GM23248 (cell line): ENCODE data around the gene NCCRP1. TPM values are rescaled to one million over a fixed set of nuclear protein-coding genes. Genes with fewer than 3 reads are reported as not detected.

Experiments used
- DNase-seq: peaks from one replicate; pipeline ENCODE4 v3.0.0-alpha.2; 2015
- H2AFZ ChIP-seq: fragments of 200-600 bp; sonication (generic); 2 replicates; pipeline ENCODE4 v1.6.1; 2016; ENCODE audit warnings: antibody characterized with exemption
- H3F3A ChIP-seq: fragments of 200-600 bp; sonication (generic); 2 replicates; pipeline ENCODE4 v1.6.1; 2016; ENCODE audit warnings: mild to moderate bottlenecking, antibody characterized with exemption, mixed run types; ENCODE audit not compliant: insufficient read depth
- H3K27ac ChIP-seq: fragments of 200-600 bp; sonication (generic); 2 replicates; pipeline ENCODE4 v1.5.1; 2016; ENCODE audit warnings: mild to moderate bottlenecking
- H3K27me3 ChIP-seq: fragments of 200-600 bp; sonication (generic); replicated peaks from 2 replicates; pipeline ENCODE4 v1.6.1; 2016; ENCODE audit warnings: mild to moderate bottlenecking; ENCODE audit not compliant: insufficient read depth
- H3K36me3 ChIP-seq: fragments of 200-600 bp; sonication (generic); 2 replicates; pipeline ENCODE4 v1.6.1; 2016; ENCODE audit warnings: low read depth, mild to moderate bottlenecking
- H3K4me1 ChIP-seq: fragments of 200-600 bp; sonication (generic); 2 replicates; pipeline ENCODE4 v1.6.1; 2016; ENCODE audit warnings: mild to moderate bottlenecking; ENCODE audit not compliant: insufficient read depth
- H3K4me2 ChIP-seq: fragments of 200-600 bp; sonication (generic); one replicate; pipeline ENCODE4 v1.6.1; 2016; ENCODE audit warnings: mild to moderate bottlenecking; ENCODE audit not compliant: unreplicated experiment
- H3K4me3 ChIP-seq: fragments of 200-600 bp; sonication (generic); 2 replicates; pipeline ENCODE4 v1.5.1; 2016; ENCODE audit warnings: mild to moderate bottlenecking
- H3K79me2 ChIP-seq: fragments of 200-600 bp; sonication (generic); 2 replicates; pipeline ENCODE4 v1.6.1; 2016; ENCODE audit warnings: mild to moderate bottlenecking; ENCODE audit not compliant: insufficient read depth
- H3K9ac ChIP-seq: fragments of 200-600 bp; sonication (generic); 2 replicates; pipeline ENCODE4 v1.6.1; 2016; ENCODE audit warnings: mild to moderate bottlenecking
- H3K9me2 ChIP-seq: fragments of 200-600 bp; sonication (generic); 2 replicates; pipeline ENCODE4 v1.6.1; 2016; ENCODE audit warnings: mixed run types, mild to moderate bottlenecking, moderate library complexity; ENCODE audit not compliant: insufficient read depth
- H3K9me3 ChIP-seq: fragments of 200-600 bp; sonication (generic); one replicate; pipeline ENCODE4 v1.6.1; 2017; ENCODE audit warnings: low read depth
- H4K20me1 ChIP-seq: fragments of 200-600 bp; sonication (generic); 2 replicates; pipeline ENCODE4 v1.6.0; 2016; ENCODE audit not compliant: insufficient read depth
- EZH2 ChIP-seq: fragments of 200-600 bp; sonication (generic); IDR thresholded peaks from 2 replicates; pipeline ENCODE4 v1.6.1; 2018; ENCODE audit warnings: antibody characterized with exemption, mild to moderate bottlenecking; ENCODE audit not compliant: insufficient read depth, poor library complexity, severe bottlenecking
- EZH2phosphoT487 ChIP-seq: fragments of 200-600 bp; sonication (generic); IDR thresholded peaks from 2 replicates; pipeline ENCODE4 v1.6.1; 2018; ENCODE audit warnings: antibody characterized with exemption, moderate library complexity, mild to moderate bottlenecking, low read depth; ENCODE audit not compliant: insufficient read depth
- WGBS, 2 experiments: methylation state at CpG; one replicate each; pipeline ENCODE4 v1.1.6; 2015 to 2017; ENCODE audit warnings: low lambda C conversion rate in 2 of 2, low coverage in 1 of 2; ENCODE audit errors: missing lambda C conversion rate in 2 of 2; 5-methylcytosine and 5-hydroxymethylcytosine counted together
- in situ Hi-C: fragments of 300-500 bp; cut with MboI; formaldehyde crosslinking; loops from 2 replicates; pipeline ENCODE4 v1.15.0; 2020
- polyA plus RNA-seq: library from polyadenylated mRNA; unstranded; fragments of >200 nt; fragmentation: Nextera tagmentation; extraction: Ambion mirVana; gene quantifications from 2 replicates; pipeline ENCODE4 v1.2.1, GENCODE V29; 2016
- total RNA-seq: library from RNA; depleted of rRNA; stranded (reverse); fragments of >200 nt; shearing (Covaris generic); gene quantifications from 2 replicates; pipeline ENCODE4 v1.2.3, GENCODE V29; 2014

NCCRP1 gene
- total and polyA plus RNA-seq, 2 experiments from 2014 or later = not detected

GRCh38 chr19:39194832-39195542 is 1.8 kb upstream of the NCCRP1 start:
- H3K9me3 ChIP-seq = no peaks in the 10 kb centered on the region
- H3K4me2 ChIP-seq = no peak overlapping the region
- H3K79me2 ChIP-seq = no peaks in the 10 kb centered on the region
- H3F3A ChIP-seq = no peaks in the 10 kb centered on the region
- no peak overlapping the region for H3K9ac ChIP-seq
- H3K27me3 ChIP-seq = peaks cover 37% of the 10 kb centered on the region
- in situ Hi-C loops = no loop called here
- H3K27ac ChIP-seq = no peak overlapping the region
- no peaks in the 10 kb centered on the region for H3K36me3 ChIP-seq
- WGBS, 2 experiments = 38 to 41% methylated on average over 9 of the region's 9 CpGs
- TF ChIP-seq EZH2 (no peak), EZH2phosphoT487 (no peak)
- no peak overlapping the region for H3K4me3 ChIP-seq
- H3K9me2 ChIP-seq = no peaks in the 10 kb centered on the region
- H2AFZ ChIP-seq = no peak overlapping the region
- H4K20me1 ChIP-seq = no peaks in the 10 kb centered on the region
- no peaks in the 10 kb centered on the region; the same call in 1 of the 2 replicates for H3K4me1 ChIP-seq
- no peak for DNase-seq

- no peak for DNase-seq
- no peak overlapping the region for H3K4me2 ChIP-seq
These were observed 1.0 kb upstream of the NCCRP1 start for GRCh38 chr19:39195755-39196154.

GRCh38 chr19:39196320-39196719 is 444 bp upstream of the NCCRP1 start:
- no peaks in the 10 kb centered on the region for H3K36me3 ChIP-seq
- H3K9me3 ChIP-seq = no peaks in the 10 kb centered on the region
- no peak overlapping the region for H3K27ac ChIP-seq
- H3K4me3 ChIP-seq = no peak overlapping the region
- H3K9ac ChIP-seq = no peak overlapping the region
- H4K20me1 ChIP-seq = no peaks in the 10 kb centered on the region
- H3K9me2 ChIP-seq = no peaks in the 10 kb centered on the region
- H3F3A ChIP-seq = no peaks in the 10 kb centered on the region
- H3K4me1 ChIP-seq = no peaks in the 10 kb centered on the region; the same call in 1 of the 2 replicates
- no peaks in the 10 kb centered on the region for H3K79me2 ChIP-seq
- in situ Hi-C loops = no loop called here
- H2AFZ ChIP-seq = no peak overlapping the region
- no peak for DNase-seq
- 0 to 3% methylated on average over 5 to 7 of the region's 7 CpGs for WGBS, 2 experiments
- TF ChIP-seq EZH2 (no peak), EZH2phosphoT487 (no peak)
- peaks cover 40% of the 10 kb centered on the region for H3K27me3 ChIP-seq
- H3K4me2 ChIP-seq = no peak overlapping the region

More at GRCh38 chr19:39195755-39196154, 1.0 kb upstream of the NCCRP1 start:
- TF ChIP-seq EZH2phosphoT487 (no peak), EZH2 (no peak)
- no peak overlapping the region for H3K4me3 ChIP-seq
- peaks cover 37% of the 10 kb centered on the region for H3K27me3 ChIP-seq
- no peaks in the 10 kb centered on the region; the same call in 1 of the 2 replicates for H3K4me1 ChIP-seq
- no peaks in the 10 kb centered on the region for H3K9me2 ChIP-seq
- no peaks in the 10 kb centered on the region for H3F3A ChIP-seq
- no peaks in the 10 kb centered on the region for H3K9me3 ChIP-seq
- H3K27ac ChIP-seq = no peak overlapping the region
- no peaks in the 10 kb centered on the region for H3K36me3 ChIP-seq
- H3K9ac ChIP-seq = no peak overlapping the region
- H2AFZ ChIP-seq = no peak overlapping the region
- in situ Hi-C loops = no loop called here
- no peaks in the 10 kb centered on the region for H3K79me2 ChIP-seq
- no peaks in the 10 kb centered on the region for H4K20me1 ChIP-seq
- 25 to 30% methylated on average over 9 of the region's 9 CpGs for WGBS, 2 experiments

- H3K9me3 ChIP-seq = no peaks in the 10 kb centered on the region
- no peaks in the 10 kb centered on the region for H3F3A ChIP-seq
- H4K20me1 ChIP-seq = no peaks in the 10 kb centered on the region
- in situ Hi-C loops = no loop called here
- DNase-seq = no peak
- H3K4me1 ChIP-seq = no peaks in the 10 kb centered on the region; the same call in 1 of the 2 replicates
- H3K9me2 ChIP-seq = no peaks in the 10 kb centered on the region
- H2AFZ ChIP-seq = no peak overlapping the region
- H3K27ac ChIP-seq = no peak overlapping the region
- H3K79me2 ChIP-seq = no peaks in the 10 kb centered on the region
- WGBS, 2 experiments = 51 to 55% methylated on average over 5 of the region's 5 CpGs
- TF ChIP-seq EZH2phosphoT487 (no peak), EZH2 (no peak)
- no peaks in the 10 kb centered on the region for H3K36me3 ChIP-seq
- H3K9ac ChIP-seq = no peak overlapping the region
- H3K4me3 ChIP-seq = no peak overlapping the region
- H3K27me3 ChIP-seq = peaks cover 54% of the 10 kb centered on the region
- H3K4me2 ChIP-seq = no peak overlapping the region
These were observed 1.0 kb downstream of the NCCRP1 start for GRCh38 chr19:39197808-39198207.
